A172 (cell line): Measurements from ENCODE around the gene CHRNA3. TPM values are rescaled to one million over a fixed set of nuclear protein-coding genes. Genes with fewer than 3 reads are reported as not detected.
"Not testable (repeated sequence)": the region's sequence is repeated elsewhere in the genome, so short reads cannot be mapped to it uniquely, and the experiment has no call there.

Source experiments
- DNase-seq: peaks from one replicate; pipeline ENCODE4 v3.0.0-alpha.2; 2015; ENCODE audit warnings: low spot score
- total RNA-seq: library from RNA; depleted of rRNA; stranded (reverse); fragments of >200 nt; shearing (Covaris generic); gene quantifications from 2 replicates; pipeline ENCODE4 v1.2.3, GENCODE V29; 2014; rRNA removed

Gene CHRNA3
- total RNA-seq, 1 experiment from 2014 or later, result 0.02 TPM

DNA sequence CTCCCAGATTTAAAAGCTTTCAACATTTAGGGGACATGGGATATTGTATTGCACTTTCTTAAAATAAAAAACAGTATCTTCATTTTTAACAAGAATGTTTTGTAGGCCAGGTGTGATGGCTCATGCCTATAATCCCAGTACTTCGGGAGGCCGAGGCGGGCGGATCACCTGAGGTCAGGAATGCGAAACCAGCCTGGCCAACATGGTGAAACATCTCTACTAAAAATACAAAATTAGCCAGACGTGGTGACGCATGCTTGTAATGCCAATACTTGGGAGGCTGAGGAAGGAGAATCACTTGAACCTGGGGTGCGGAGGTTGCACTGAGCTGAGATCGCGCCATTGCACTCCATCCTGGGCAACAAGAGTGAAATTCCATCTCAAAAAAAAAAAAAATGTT is 60.6 kb downstream of the CHRNA3 start:
- DNase-seq, result not testable (repeated sequence)

DNA sequence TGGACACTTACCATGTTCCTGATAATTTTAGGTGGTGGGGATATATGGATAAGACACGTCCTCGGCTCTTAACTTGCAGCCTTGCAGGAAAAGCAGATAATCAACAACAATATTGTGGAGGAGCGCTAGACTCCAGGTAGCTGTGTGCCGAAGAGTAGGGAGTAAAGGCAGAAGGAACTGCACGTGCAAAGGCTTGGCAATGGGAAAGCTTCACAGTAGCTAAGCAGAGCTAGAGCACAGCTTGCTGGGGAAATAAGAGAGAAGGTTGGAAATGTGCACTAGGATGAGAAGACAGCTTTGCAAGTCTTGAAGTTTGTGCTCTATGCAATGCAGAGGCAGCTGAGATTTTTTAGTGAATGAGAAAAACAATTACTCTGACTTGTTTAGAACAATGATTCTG is 68.2 kb downstream of the CHRNA3 start:
- no peak for DNase-seq

- DNase-seq, result no peak
Observed at GRCh38 chr15:78551902-78552301, 68.9 kb downstream of the CHRNA3 start.

DNA sequence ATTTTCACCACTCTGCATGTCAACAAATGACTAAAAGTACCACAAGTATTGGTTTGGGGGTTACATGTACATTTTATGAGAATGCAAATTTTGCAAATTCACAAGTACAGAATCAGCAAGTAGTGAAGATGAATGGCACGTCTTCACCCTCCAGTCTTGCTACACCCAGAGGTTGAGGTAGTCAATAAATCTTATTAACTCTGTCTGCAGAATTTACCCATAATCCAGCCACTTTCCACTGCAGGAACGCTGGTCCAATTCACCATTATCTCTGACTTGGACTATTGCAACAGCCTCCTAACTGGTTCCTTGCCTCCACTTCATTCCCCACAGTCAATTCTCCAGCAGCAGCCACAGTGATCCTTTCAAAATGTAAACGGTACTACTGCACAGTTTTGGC is 70.0 kb downstream of the CHRNA3 start:
- DNase-seq, result no peak

GRCh38 chr15:78550194-78550593 is 70.6 kb downstream of the CHRNA3 start:
- no peak for DNase-seq

Other genes starting within 250 kb of the CHRNA3 start
- 17.1 and 18.0 TPM in 2 replicates for gene IREB2, start 182.8 kb downstream of the CHRNA3 start, total RNA-seq
- gene HYKK, start 113.4 kb downstream of the CHRNA3 start, total RNA-seq, result 1.6 and 9.9 TPM in 2 replicates
- gene PSMA4, start 80.6 kb downstream of the CHRNA3 start, total RNA-seq, result 579 and 703 TPM in 2 replicates
- gene CHRNA5, start 55.5 kb downstream of the CHRNA3 start, total RNA-seq, result 20.3 and 22.8 TPM in 2 replicates
- not detected in 2 replicates for gene CHRNB4, start 20.2 kb upstream of the CHRNA3 start, total RNA-seq
- 6.0 and 12.2 TPM in 2 replicates for gene ADAMTS7, start 190.5 kb upstream of the CHRNA3 start, total RNA-seq